SH-SY5Y (cell line): ENCODE data around the gene ZNF214.

ENCODE experiments used
- GATA2 ChIP-seq: IDR thresholded peaks from 2 replicates; pipeline ENCODE4 v1.6.1; 2011; ENCODE audit warnings: mild to moderate bottlenecking, low read depth, low read length
- GATA3 ChIP-seq: IDR thresholded peaks from 2 replicates; pipeline ENCODE4 v1.6.1; 2011; ENCODE audit warnings: low read depth, mild to moderate bottlenecking, low read length, moderate library complexity

GRCh38 chr11:7050191-7050590 is 30.0 kb upstream of the ZNF214 start:
- TF ChIP-seq GATA2, result no peak
- no peak for TF ChIP-seq GATA3
